Coronary artery (tissue), 2 donors: ENCODE measurements around the gene CGNL1.

ENCODE experiments used
- DNase-seq: peaks from one replicate; pipeline ENCODE4 v3.0.0-alpha.2; 2017; ENCODE audit warnings: low spot score
- H3K27ac ChIP-seq, 2 donors: fragments of 200-600 bp; sonication (generic); one replicate each; pipeline ENCODE4 v1.5.1; 2016 to 2019
- H3K4me3 ChIP-seq: fragments of 200-600 bp; sonication (generic); 2 replicates; pipeline ENCODE4 v1.5.1; 2016; ENCODE audit warnings: mild to moderate bottlenecking, moderate library complexity
- TF ChIP-seq, protein P1 (sequence below): fragments of 200-600 bp; sonication (generic); IDR thresholded peaks from one replicate; pipeline ENCODE4 v1.5.1; 2019; ENCODE audit warnings: antibody characterized with exemption

Gene CGNL1

DNA sequence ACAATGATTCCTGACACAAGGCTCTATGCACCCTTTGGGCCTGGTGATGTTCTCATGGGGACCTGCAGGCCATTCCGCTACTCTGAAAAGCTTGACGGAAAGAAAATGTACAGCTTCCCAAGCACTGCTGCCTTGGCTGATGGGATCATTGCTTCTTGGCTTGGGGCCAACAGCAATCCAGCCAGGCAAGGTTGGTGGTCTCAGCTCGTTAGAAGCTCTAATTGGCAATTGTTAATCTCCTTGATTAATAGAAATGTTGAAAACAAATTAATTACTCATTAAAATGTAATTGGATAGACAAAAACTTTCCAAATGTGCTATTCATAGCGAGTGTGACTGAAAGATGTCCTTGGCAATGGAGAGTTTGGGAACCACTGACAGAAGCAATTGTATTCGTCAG, 199.1 kb downstream of the CGNL1 start:
- TF ChIP-seq, protein P1, sequence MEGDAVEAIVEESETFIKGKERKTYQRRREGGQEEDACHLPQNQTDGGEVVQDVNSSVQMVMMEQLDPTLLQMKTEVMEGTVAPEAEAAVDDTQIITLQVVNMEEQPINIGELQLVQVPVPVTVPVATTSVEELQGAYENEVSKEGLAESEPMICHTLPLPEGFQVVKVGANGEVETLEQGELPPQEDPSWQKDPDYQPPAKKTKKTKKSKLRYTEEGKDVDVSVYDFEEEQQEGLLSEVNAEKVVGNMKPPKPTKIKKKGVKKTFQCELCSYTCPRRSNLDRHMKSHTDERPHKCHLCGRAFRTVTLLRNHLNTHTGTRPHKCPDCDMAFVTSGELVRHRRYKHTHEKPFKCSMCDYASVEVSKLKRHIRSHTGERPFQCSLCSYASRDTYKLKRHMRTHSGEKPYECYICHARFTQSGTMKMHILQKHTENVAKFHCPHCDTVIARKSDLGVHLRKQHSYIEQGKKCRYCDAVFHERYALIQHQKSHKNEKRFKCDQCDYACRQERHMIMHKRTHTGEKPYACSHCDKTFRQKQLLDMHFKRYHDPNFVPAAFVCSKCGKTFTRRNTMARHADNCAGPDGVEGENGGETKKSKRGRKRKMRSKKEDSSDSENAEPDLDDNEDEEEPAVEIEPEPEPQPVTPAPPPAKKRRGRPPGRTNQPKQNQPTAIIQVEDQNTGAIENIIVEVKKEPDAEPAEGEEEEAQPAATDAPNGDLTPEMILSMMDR, result no peak
- H3K4me3 ChIP-seq, result no peak overlapping the region
- peak; percentile 38 for DNase-seq
- H3K27ac ChIP-seq, result no peak overlapping the region

DNA sequence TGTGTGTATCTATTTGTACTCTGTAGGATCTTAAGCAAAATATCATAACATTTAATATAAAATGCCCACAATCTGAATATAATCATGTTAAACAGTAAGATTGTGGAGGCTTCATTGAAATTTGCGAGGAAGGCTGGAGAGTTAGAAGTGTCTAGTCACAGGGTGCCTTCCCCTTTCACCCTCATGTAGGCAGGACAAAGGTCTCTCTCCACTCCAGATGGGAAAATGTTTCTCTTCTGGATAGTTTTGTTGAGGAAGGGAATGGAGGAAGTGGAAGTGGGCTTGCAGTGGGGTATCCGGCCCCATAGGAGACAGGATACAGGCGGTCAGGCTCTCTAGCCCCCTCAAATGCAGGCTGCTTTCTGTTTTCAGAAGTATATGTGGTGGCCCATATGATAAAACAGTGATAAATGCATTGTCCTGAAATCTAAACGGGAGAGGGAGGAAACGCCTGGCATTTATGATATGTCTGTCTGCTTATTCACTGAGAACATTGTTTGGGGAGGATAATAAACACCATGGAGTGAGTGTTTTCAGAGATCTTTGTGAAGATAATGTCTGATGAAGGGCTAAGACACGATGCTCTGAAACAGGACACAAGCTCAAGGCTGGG, 202.1 kb downstream of the CGNL1 start:
- Histone ChIP-seq H3K27ac (no peak overlapping the region), H3K4me3 (no peak overlapping the region)
- TF ChIP-seq, protein P1, result no peak

DNA sequence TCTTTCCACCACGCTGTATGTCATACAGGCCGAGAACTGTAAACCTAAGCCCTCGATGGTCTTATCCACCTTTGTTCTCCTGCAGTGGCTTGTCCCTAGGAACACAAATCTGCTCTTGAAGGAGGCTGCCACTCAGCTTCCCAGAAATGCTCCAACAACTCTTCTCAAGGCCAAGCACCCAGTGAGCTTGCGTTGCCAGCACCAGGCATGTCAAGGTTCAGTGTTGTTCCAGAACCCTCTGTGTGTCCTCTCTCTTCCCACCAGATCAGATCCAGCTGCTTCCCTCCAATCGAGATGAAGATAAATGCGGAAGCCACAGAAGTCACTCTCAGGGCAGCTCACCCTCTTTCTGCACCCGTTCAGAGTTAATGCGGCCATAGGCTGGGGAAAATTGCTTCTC, 204.1 kb downstream of the CGNL1 start:
- peak; percentile 53 for DNase-seq
- Histone ChIP-seq H3K4me3 (no peak overlapping the region), H3K27ac (no peak overlapping the region)
- TF ChIP-seq, protein P1, result no peak

More for the DNA sequence above, 202.1 kb downstream of the CGNL1 start:
- peak; percentile 21 for DNase-seq

DNA sequence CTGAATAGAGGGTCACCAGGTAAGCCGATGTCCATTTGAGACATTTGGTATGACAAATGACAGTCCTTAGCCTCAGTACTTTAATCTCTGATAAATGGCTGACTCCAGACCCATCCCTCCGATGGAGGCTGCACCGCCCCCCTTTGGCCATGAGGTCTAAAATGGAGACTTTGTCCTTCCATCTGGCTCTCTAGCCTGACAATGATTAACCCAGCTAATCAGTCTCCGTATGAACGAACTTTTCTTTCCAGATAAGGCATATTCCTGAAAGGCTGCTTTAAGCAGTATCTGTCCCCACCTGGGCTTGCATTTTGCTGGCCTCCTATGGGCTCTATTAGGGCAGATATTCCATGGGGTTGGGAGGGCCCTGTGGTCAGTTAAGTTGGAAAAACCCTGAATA, 204.6 kb downstream of the CGNL1 start:
- TF ChIP-seq, protein P1, result no peak
- DNase-seq, result peak; percentile 12
- Histone ChIP-seq H3K4me3 (no peak overlapping the region), H3K27ac (no peak overlapping the region)

DNA sequence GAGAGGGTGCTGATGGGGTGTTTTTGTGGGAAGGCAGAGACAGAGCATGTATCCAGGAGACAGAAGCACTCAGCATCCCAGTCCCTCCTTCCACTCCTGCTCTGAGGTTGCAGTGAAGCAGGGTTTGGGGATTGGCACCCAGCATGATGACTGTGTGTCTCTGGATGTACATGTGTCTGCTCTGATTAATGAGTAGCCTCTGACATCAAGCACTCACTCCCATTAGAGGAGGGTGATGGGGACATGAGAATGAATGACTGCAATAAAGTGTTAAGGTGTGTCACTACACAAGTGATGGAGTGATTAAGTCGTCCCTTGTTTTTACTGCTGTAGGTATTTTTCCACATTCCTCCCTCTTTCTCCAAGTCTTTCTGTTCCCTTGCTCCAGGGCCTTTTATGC, 205.8 kb downstream of the CGNL1 start:
- Histone ChIP-seq H3K4me3 (no peak overlapping the region), H3K27ac (no peak overlapping the region)
- peak; percentile 3 for DNase-seq
- TF ChIP-seq, protein P1, result no peak

DNA sequence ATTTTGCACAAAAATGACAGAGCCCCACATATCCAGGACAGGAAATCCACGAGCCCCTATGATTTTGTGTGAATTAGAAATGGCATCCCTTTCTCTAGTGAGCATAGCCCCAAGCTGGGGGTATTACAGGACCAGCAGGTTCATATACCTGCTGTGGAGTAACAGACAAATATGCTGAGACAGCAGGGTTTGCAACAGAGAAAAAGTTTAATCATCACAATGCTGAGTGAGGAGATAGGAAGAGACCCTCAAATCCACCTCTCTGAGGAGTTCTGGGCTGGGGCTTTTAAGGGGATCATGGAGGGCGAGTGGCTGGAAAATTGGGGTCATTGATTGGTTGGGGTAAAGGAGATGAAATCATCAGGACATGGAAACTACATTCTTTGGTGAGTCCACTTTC, 207.0 kb downstream of the CGNL1 start:
- TF ChIP-seq, protein P1, result no peak
- Histone ChIP-seq H3K27ac (no peak overlapping the region), H3K4me3 (no peak overlapping the region)
- DNase-seq, result no peak

DNA sequence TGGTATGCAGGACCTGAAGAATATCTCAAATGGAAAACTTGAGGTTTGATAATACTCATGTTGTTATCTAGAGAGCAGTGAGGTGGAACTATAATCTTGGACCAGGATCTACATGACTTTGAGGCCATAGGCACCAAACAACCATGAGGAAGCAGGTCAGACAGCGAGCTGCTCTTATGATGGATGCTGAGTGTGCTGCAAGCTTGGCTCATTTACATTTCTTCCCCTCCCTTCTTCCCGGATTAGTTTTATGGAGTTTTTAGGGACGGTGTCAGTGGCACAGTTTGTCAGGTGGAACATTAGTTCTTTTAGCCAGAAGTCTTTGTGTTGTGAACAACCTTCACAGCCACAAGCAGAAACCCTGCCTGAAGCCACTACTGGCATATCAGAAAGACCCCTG, 207.4 kb downstream of the CGNL1 start:
- DNase-seq, result peak; percentile 19
- TF ChIP-seq, protein P1, result no peak
- Histone ChIP-seq H3K27ac (no peak overlapping the region), H3K4me3 (no peak overlapping the region)
